ENCODE results near the gene FEM1C. TPM values are rescaled to one million over a fixed set of nuclear protein-coding genes. Genes with fewer than 3 reads are reported as not detected.
"Not testable (repeated sequence)": the region's sequence is repeated elsewhere in the genome, so short reads cannot be mapped to it uniquely, and the experiment has no call there.

The FEM1C gene
- polyA plus RNA-seq, 10 donors = 21.4 to 34.2 (median 25.9) TPM

DNA sequence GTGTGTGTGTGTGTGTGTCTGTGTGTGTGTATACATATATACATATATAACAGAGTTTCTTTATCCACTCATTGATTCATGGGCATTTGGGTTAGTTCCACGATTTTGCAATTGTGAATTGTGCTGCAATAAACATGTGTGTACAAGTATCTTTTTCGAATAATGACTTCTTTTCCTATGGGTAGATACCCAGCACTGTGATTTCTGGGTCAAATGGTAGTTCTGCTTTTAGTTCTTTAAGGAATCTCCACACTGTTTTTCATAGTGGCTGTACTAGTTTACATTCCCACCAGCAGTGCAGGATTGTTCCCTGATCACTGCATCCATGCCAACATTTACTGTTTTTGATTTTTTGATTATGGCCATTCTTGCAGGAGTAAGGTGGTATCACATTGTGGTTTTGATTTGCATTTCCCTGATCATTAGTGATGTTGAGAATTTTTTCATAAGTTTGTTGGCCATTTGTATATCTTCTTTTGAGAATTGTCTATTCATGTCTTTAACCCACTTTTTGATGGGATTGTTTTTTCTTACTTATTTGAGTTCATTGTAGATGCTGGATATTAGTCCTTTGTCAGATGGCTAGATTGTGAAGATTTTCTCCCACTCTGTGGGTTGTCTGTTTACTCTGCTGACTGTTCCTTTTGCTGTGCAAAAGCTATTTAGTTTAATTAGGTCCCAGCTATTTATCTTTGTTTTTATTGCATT, 65.3 kb downstream of the FEM1C start:
- not testable (repeated sequence) for DNase-seq

DNA sequence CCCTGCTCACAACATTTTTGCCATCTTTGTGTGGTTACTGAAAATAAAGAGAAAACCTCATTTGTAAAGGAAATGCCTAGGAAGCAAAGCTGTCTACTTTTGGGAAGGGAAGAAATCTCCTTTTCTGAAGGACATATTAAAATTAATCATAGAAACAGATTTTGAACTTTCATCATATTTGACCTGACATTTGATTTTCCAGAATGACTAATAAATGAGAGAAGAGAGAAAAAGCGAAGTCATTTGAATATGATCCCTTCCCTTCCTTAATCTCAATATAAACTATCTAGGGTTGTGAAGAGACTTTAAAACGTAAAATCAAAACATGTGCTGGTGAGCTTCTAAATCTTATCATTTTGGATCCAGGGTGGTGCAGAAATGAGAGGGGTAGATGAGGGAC, 66.3 kb downstream of the FEM1C start:
- no peak for DNase-seq

DNA sequence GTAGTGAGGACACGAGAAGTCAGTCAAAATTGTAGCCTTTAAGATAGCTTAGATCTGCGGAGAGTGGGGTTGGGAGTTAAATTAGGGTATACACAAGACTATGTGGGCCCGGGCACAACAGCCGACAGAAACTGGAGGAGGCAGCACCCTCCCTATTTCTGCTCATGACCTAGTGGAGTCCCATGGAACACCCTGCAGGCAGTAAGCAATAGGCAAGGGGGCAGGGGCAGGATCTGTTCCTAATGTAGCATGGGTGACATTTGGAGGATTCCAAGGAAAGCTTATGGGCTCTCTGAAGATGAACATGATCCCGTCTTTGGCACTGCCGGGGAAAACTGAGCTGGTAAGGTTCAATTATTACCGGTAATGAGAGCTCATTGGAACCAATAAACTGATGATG, 67.0 kb downstream of the FEM1C start:
- no peak for DNase-seq

DNA sequence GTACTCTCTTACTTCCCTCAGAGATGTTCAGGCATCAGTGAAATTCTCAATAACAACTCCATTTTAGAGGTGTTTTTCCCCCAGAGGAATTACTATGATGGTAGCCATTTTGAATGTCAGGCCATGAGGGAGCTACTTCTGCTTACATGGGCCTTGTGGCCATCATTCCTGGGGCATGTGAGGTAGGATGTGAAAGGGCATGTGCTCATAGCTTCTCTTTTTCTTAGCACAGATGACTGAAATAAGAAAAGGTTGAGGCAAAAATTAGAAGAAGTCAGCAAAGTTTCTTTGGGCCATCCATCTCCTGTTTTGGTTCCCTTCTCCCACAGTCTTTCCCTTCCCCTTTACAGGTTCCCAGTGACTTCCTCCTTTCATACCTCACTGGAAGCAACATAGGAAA, 68.8 kb downstream of the FEM1C start:
- no peak for DNase-seq

DNA sequence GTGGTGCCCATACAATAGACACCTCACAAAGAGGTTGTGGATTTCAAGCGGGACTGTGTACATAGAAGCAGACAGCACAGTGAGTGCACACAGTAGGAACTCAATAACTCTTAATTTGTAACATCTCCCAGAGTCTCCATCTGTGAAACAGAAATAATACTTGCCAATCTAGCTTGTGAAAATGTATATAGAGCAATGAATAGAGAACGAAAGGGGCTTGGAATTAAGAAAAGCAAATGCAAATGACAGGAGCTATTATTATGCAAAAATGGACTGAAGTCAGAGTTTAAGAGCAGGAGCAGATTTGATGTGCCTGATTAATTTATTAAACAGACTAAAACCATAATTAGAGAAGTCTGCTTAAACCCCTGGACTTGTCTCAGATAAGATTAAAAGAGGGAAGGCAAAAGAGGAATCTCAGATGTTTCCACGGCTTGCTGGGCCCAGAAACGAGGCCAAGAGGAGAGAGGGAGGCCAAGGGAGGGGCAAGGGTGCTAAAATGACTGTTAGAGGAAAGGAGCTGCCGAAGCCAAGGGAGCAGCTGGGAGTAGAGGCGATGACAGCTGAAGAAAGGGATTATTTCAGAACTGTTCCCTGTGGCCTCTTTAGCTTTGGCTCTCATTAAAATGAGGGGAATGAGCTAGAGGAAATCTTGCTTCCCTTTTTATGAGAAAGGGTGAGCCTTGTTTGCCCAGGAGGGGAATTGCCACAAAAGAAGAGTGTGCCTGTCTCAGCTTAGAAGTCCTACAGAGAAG, 72.1 kb downstream of the FEM1C start:
- peak; percentile 65 to 80 (median 73) for DNase-seq

DNA sequence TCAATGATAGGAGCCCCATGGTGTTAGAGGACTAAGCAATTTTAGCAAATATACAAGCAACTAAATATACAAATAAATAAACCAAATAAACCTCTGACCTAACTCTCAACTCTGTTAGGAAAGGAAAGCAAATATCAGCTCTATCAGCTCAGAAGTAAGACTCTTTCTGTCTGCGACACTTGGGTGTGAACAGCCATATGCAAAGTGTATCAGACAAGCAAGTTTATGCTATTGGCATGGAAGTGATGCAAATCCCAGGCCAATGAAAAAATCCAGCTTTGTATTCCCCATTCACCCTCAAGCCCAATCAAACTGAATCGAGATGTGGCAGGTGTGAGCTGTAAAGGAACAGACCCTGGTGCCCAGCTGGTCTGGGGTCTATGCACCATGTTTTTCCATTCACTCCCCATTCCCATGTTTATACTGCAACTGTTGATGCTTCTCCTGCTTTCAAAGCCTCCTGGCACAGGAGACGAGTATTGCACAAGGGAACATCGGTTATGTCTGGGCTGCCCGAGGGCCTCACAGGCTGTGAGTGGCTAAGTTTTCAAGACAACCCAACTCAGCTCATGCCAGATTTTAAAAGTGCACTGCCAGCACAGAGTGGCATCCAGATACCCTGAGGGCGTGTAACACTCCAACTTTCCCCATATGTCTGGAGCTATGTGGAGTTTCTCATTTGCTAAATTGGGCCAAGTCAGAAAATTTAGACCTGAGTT, 73.1 kb downstream of the FEM1C start:
- DNase-seq = no peak

DNA sequence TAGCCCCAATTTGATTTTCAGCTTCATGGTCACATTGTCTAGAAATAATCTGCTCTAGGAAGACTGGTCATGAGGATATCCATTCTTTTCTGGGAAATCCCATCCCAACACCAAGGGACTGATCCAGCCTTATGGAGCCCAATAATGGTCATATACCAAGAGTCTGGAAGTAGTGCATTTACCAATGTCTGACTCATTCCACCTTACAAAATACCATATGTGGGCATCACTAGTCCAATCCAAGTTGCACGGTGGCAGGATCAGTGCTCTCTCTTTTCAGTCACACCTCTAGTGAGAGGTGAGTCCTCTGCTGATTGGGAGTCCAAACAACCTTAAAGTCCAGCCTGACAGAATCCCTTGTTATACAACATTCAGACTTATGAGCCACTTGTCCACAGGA, 73.7 kb downstream of the FEM1C start:
- no peak for DNase-seq

Other genes starting within 250 kb of the FEM1C start
- gene CCDC112, start 248.1 kb downstream of the FEM1C start, polyA plus RNA-seq (ENCODE audit: insufficient read length in 10 of 10) = 10 to 100 TPM in 5 of 10 donors, 1 to 10 TPM in 5; 6.6 to 12.4 (median 9.7) TPM
- 10 to 100 TPM in 1 of 10 donors, 1 to 10 TPM in 9; 4.7 to 10.6 (median 6.8) TPM for gene TICAM2, start 57.7 kb upstream of the FEM1C start, polyA plus RNA-seq (ENCODE audit: insufficient read length in 10 of 10)
- 10 to 100 TPM; 59.8 to 82.6 (median 70.4) TPM for gene TMED7, start 81.3 kb upstream of the FEM1C start, polyA plus RNA-seq (ENCODE audit: insufficient read length in 10 of 10)